NCI-H2196 (cell line): ENCODE measurements around the gene CCP110.

ENCODE experiments used
- DNase-seq: peaks from one replicate; lab custom pipeline; 2025; ENCODE audit not compliant: unreplicated experiment; lab: John Stamatoyannopoulos, UW

Gene CCP110, protein sequence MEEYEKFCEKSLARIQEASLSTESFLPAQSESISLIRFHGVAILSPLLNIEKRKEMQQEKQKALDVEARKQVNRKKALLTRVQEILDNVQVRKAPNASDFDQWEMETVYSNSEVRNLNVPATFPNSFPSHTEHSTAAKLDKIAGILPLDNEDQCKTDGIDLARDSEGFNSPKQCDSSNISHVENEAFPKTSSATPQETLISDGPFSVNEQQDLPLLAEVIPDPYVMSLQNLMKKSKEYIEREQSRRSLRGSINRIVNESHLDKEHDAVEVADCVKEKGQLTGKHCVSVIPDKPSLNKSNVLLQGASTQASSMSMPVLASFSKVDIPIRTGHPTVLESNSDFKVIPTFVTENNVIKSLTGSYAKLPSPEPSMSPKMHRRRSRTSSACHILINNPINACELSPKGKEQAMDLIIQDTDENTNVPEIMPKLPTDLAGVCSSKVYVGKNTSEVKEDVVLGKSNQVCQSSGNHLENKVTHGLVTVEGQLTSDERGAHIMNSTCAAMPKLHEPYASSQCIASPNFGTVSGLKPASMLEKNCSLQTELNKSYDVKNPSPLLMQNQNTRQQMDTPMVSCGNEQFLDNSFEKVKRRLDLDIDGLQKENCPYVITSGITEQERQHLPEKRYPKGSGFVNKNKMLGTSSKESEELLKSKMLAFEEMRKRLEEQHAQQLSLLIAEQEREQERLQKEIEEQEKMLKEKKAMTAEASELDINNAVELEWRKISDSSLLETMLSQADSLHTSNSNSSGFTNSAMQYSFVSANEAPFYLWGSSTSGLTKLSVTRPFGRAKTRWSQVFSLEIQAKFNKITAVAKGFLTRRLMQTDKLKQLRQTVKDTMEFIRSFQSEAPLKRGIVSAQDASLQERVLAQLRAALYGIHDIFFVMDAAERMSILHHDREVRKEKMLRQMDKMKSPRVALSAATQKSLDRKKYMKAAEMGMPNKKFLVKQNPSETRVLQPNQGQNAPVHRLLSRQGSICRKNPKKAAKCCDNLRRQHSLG

DNA sequence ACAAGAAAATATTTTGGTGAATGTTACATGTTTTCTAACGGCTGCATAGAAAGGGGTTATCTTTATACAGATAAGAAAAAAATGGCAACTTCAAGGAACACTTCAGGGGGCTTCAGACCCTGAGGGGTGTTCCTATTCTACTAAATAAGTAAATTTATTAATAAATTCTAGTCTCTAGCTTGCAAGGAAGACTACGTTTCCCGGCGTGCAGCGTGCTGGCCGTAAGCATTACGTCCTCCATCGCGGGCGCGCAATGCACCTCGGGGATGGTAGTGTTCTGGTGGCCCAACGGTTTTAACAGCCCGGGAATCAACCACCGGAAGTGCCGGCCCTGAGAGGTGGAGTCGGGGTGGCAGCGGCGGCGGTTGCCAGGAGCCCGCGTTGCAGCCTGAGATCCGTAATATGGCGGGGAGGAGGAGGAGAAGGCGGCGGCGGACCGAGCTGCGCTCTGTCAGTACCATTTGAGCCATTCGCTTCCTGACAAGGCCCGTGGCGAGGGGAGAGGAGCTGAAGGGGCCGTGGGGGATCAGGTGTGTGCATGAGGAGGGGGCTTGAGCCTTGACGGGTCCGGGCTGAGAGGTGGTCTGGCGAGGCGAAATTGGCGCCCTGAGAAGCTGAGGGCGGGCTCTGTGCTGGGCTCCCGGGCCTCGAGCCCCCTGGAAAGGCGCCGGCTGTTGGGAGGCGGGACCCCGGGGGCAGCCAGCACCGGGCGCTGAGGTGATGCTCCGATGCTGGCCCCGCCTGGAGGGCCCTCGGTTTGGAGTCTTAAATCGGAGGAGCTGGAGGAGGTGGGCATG is at the start of gene CCP110:
Gene CCP110 (plus strand): TSS at position 384 of the 797 bp plus-strand sequence. CDS start 3,940 bp downstream, outside the sequence.
- DNase-seq, result peak; percentile 98

DNA sequence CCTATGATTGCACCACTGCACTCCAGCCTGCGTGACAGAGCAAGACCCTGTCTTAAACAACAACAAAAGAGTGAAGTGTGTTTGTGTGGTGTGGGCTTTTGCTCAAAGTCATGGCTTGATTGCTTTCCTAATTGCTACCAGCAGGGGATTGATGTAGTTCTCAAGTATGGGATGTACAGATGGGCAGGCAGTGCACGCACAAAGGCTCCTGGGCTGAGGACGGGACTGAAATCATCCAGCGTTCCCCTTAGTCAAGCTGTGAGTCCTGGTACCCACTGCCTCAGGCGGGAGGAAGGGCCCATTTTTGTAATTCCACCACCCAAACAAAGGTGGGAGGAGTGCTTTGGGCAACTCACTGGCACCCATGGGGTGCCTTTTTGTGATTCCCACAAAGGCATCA is 49.1 kb upstream of the CCP110 start:
- no peak for DNase-seq

DNA sequence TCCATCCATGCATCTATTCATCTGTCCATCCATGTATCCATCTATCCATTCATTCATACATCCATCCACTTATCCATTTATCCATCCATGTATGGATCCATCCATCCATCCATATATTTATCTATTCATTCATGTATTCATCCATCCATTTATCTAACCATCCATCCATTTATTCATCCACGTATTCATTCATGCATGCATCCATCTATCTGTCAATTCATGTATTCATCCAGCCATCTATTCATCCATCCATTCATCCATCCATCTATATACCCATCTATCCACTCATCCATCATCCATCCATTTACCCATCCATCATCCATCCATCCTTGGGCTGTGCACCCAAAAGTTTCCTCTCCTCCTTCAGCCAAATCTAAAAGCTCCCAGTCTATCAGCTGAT is 45.2 kb upstream of the CCP110 start:
- no peak for DNase-seq

- no peak for DNase-seq
Observed at GRCh38 chr16:19479302-19479721, 44.4 kb upstream of the CCP110 start.

GRCh38 chr16:19481296-19481695 is 42.4 kb upstream of the CCP110 start:
- DNase-seq, result no peak

GRCh38 chr16:19481769-19482168 is 42.0 kb upstream of the CCP110 start:
- DNase-seq, result no peak

DNA sequence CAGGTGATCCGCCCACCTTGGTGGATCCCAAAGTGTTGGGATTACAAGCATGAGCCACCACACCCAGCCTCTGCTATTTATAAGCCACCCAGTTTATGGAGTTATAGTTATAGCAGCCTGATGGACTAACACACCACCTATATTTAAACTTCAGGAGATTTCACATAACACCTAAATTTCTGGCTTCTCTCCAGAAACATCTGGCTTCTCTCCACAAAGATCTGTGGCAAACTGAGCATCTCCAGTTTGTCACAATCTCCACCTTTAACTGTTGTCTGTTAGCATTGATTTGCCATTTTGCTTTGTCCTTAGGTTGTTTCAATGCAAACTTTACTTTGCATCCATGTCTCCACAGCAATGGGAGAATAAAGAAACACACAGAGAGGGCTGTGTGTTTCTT is 41.5 kb upstream of the CCP110 start:
- no peak for DNase-seq

GRCh38 chr16:19484096-19484495 is 39.6 kb upstream of the CCP110 start:
- DNase-seq, result no peak

GRCh38 chr16:19485611-19486010 is 38.1 kb upstream of the CCP110 start:
- no peak for DNase-seq

- no peak for DNase-seq
Observed at GRCh38 chr16:19486051-19486450, 37.7 kb upstream of the CCP110 start.

DNA sequence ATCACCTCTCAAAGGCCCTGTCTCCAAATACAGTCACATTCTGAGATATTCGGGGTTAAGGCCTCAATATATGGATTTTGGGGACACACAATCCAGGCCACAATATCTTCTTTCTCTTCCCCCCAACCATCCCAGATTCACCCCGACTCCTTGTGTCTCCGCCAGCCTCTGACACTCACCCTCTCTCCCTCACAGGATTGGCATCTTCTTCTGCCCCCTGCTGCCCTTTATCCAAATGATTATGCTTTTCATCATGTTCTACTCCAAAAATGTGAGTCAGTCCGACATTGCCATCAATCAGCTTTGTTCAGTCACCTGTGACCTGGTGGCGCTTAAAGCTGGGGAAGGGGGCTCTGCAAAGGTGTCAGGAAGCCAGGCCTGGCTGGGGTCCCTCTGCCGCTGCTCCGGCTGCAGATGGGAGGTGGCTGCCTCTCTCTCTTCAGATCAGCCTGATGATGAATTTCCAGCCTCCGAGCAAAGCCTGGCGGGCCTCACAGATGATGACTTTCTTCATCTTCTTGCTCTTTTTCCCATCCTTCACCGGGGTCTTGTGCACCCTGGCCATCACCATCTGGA is 36.9 kb upstream of the CCP110 start:
- no peak for DNase-seq

DNA sequence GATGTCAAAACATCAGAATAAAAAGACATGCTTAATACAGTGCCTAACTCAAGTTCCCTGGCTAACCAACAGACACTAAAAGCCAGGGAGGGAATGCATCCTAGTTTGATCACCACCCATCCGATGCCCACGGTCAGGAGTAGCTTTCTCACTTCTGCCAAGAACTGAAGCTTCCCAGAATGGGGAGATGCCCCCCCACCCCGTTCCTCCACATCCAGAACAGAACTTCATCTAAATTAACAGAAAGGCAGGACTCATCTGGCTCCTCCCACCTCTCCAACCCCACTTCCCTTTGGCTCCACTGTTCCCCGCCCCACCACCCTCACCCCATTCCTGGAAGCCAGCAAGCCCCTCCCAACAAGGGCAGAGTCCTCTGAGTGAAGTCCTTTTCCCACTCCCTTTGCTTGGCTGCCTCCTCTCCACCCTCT is 35.5 kb upstream of the CCP110 start:
- no peak for DNase-seq

DNA sequence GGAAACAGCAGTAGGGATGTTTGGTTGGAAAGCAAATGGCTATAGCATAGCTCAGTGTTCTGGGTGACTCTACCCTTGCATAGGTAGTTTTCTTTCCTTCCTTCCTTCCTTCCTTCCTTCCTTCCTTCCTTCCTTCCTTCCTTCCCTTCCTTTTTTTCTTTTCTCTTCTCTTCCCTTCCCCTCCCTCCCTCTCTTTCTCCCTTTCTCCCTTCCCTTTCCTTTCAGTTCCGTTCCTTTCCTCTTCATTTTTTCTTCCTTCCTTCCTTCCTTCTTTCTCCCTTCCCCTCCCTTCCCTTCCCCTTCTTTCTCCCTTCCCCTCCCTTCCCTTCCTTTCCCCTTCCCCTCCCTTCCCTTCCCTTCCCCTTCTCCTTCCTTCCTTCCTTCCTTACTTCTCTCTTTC is 33.1 kb upstream of the CCP110 start:
- DNase-seq, result no peak

DNA sequence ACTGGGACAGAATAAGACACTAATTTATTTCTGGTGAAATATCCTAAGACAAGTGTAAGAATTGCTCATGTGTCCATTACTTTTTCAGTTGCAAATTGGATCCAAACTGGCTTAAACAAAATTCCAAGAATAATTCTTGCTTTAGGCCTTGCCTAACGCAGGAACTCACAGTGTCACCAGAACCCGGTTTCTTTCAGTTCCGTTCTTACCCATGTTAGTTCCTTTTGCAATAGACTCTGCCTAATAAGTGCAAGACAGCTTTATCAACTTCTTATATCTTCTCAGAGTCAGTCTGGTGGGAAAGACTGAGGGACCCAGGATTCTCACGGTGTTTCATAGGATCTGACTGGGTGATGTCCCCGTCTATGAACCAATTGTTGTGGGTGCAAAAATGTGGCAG is 26.6 kb upstream of the CCP110 start:
- DNase-seq, result no peak

- DNase-seq, result no peak
Observed at GRCh38 chr16:19499006-19499405, 24.7 kb upstream of the CCP110 start.

- DNase-seq, result no peak
Observed at GRCh38 chr16:19499481-19499880, 24.3 kb upstream of the CCP110 start.

DNA sequence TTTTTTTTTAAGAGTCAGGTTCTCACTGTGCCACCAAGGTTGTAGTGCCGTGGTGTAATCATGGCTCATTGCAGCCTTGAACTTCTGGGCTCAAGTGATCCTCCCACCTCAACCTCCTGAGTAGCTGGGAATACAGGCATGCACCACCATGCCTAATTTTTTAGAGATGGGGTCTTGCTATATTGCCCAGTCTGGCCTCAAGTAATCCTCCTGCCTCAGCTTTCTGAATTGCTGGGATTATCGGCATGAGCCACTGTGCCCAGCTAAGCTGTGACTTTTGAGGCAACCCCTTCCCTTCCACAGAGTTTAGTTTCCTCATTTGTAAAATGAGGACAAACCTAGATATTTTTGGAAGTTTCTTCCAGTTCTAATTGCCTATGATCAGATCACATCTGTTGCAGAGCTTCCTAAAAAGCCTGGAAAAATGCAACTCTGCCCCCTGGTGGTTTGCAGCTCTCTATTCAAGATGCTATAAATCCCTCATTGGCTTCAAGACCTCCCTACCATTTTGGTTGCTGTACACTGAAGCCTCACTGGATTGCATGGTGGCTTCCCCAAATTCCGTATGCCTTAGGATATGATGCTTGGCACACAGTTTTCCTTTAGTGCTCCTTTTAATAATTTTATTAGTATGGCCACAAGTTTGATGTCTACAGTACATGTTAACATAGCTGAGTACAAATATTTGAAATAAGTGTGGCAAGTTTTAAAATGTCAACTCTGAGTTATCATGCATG is 21.2 kb upstream of the CCP110 start:
- peak; percentile 80 for DNase-seq

GRCh38 chr16:19503461-19504075 is 20.2 kb upstream of the CCP110 start:
- no peak for DNase-seq

- DNase-seq, result peak; percentile 73
Observed at GRCh38 chr16:19505600-19506303, 18.0 kb upstream of the CCP110 start.
